Upper lobe of left lung (tissue), 4 donors: ENCODE results near the gene PPP1R1B.

Experiments
- POLR2A ChIP-seq, 4 donors: fragments of 450-650 bp; IDR thresholded peaks; one replicate each; pipeline ENCODE4 v1.5.1; 2016 to 2017; ENCODE audit warnings: antibody characterized with exemption in 4 of 4, mild to moderate bottlenecking in 2 of 4
- POLR2AphosphoS5 ChIP-seq, 2 donors: sonication (generic); formaldehyde crosslinking; IDR thresholded peaks; one replicate each; pipeline ENCODE4 v1.5.1; 2017; ENCODE audit warnings: antibody characterized with exemption in 2 of 2

DNA sequence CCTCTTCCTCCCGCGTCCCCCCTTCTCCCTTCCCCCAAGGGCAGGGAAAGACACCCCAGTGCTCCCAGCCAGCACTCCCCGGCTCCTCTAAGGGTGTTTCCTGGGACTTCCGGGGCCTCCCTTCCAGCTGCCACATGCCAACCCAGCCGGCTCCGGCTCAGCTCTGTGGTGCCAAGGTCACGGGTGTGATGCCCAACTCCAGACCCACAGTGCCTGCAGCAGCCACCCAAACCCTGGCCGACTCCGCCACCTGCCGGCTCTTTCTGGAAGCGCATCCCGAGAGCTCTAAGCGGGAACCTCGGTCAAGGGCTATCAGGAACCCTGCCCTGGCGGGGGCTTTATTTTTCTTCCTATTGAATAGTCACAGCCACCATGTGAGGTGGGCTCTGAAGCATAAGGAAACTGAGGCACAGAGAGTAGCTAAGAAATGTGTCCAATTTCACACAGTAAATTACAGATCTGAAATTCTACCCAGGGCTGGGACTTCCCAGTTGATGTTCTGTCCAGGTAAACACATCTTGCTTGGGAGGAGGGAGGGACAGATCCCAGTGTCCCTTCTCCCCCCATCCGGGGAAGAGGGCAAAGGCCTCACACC is 3.3 kb upstream of the PPP1R1B start:
- TF ChIP-seq POLR2A (IDR thresholded peaks at IDR 0.05) (no peak), POLR2AphosphoS5 (IDR thresholded peaks at IDR 0.05) (no peak)
